ENCODE measurements around the gene DHFR. TPM values are rescaled to one million over a fixed set of nuclear protein-coding genes. Genes with fewer than 3 reads are reported as not detected.

DHFR gene
- total RNA-seq, 1 experiment from 2014 or later: 13.0 TPM

- H3K4me3 Mint-ChIP-seq (ENCODE audit: unreplicated experiment): no peak overlapping the region
- TF ChIP-seq CTCF (IDR thresholded peaks at IDR 0.05; ENCODE audit: unreplicated experiment): no peak
- BruUV-seq (replicated peaks): no TSS peak
- H3K4me1 Mint-ChIP-seq (ENCODE audit: insufficient read depth, unreplicated experiment): no peaks in the 10 kb centered on the region
- no peak for DNase-seq (ENCODE audit: unreplicated experiment)
- no peaks in the 10 kb centered on the region for H3K36me3 Mint-ChIP-seq (ENCODE audit: insufficient read depth, unreplicated experiment)
- no peak overlapping the region for H3K27ac Mint-ChIP-seq (ENCODE audit: low read depth, unreplicated experiment)
- ChIA-PET CTCF (interaction anchor here (0.6 kb wide), 1 partner anchor 103 kb away, joined by 3 read pairs; no protein-coding TSS in a partner anchor), POLR2A (no interaction called here)
- no peaks in the 10 kb centered on the region for H3K27me3 Mint-ChIP-seq (ENCODE audit: insufficient read depth, unreplicated experiment)
- intact Hi-C loops (cut with micrococcal nuclease): no loop called here
- no peaks in the 10 kb centered on the region for H3K9me3 Mint-ChIP-seq (ENCODE audit: unreplicated experiment)
Observed at GRCh38 chr5:80623999-80624398, 30.8 kb downstream of the DHFR start.

GRCh38 chr5:80622756-80623155 lies 32.0 kb downstream of the DHFR start:
- H3K4me1 Mint-ChIP-seq (ENCODE audit: insufficient read depth, unreplicated experiment): no peaks in the 10 kb centered on the region
- CTCF ChIA-PET: interaction anchor here (0.7 kb wide), 1 partner anchor 83 kb away, joined by 3 read pairs; no protein-coding TSS in a partner anchor
- no peaks in the 10 kb centered on the region for H3K36me3 Mint-ChIP-seq (ENCODE audit: insufficient read depth, unreplicated experiment)
- no TSS peak for BruUV-seq (replicated peaks)
- no peak for DNase-seq (ENCODE audit: unreplicated experiment)
- H3K27ac Mint-ChIP-seq (ENCODE audit: low read depth, unreplicated experiment): no peak overlapping the region
- H3K27me3 Mint-ChIP-seq (ENCODE audit: insufficient read depth, unreplicated experiment): no peaks in the 10 kb centered on the region
- no peaks in the 10 kb centered on the region for H3K9me3 Mint-ChIP-seq (ENCODE audit: unreplicated experiment)
- no peak overlapping the region for H3K4me3 Mint-ChIP-seq (ENCODE audit: unreplicated experiment)
- POLR2A ChIA-PET: no interaction called here
- no peak for TF ChIP-seq CTCF (IDR thresholded peaks at IDR 0.05; ENCODE audit: unreplicated experiment)
- intact Hi-C loops (cut with micrococcal nuclease): no loop called here

GRCh38 chr5:80620211-80620610 lies 34.6 kb downstream of the DHFR start:
- no TSS peak for BruUV-seq (replicated peaks)
- no peaks in the 10 kb centered on the region for H3K4me1 Mint-ChIP-seq (ENCODE audit: insufficient read depth, unreplicated experiment)
- no peak for DNase-seq (ENCODE audit: unreplicated experiment)
- intact Hi-C loops (cut with micrococcal nuclease): no loop called here
- H3K36me3 Mint-ChIP-seq (ENCODE audit: insufficient read depth, unreplicated experiment): no peaks in the 10 kb centered on the region
- H3K27ac Mint-ChIP-seq (ENCODE audit: low read depth, unreplicated experiment): no peak overlapping the region
- no peak overlapping the region for H3K4me3 Mint-ChIP-seq (ENCODE audit: unreplicated experiment)
- POLR2A ChIA-PET: no interaction called here
- H3K27me3 Mint-ChIP-seq (ENCODE audit: insufficient read depth, unreplicated experiment): no peaks in the 10 kb centered on the region
- CTCF ChIA-PET: no interaction called here
- no peaks in the 10 kb centered on the region for H3K9me3 Mint-ChIP-seq (ENCODE audit: unreplicated experiment)
- no peak for TF ChIP-seq CTCF (IDR thresholded peaks at IDR 0.05; ENCODE audit: unreplicated experiment)

GRCh38 chr5:80619086-80619485 lies 35.7 kb downstream of the DHFR start:
- Mint-ChIP-seq H3K36me3 (ENCODE audit: insufficient read depth, unreplicated experiment) (no peaks in the 10 kb centered on the region), H3K9me3 (ENCODE audit: unreplicated experiment) (no peaks in the 10 kb centered on the region), H3K4me3 (ENCODE audit: unreplicated experiment) (no peak overlapping the region), H3K4me1 (ENCODE audit: insufficient read depth, unreplicated experiment) (no peaks in the 10 kb centered on the region), H3K27ac (ENCODE audit: low read depth, unreplicated experiment) (no peak overlapping the region), H3K27me3 (ENCODE audit: insufficient read depth, unreplicated experiment) (no peaks in the 10 kb centered on the region)
- no peak for DNase-seq (ENCODE audit: unreplicated experiment)
- ChIA-PET POLR2A (no interaction called here), CTCF (no interaction called here)
- no TSS peak for BruUV-seq (replicated peaks)
- intact Hi-C loops (cut with micrococcal nuclease): no loop called here
- no peak for TF ChIP-seq CTCF (IDR thresholded peaks at IDR 0.05; ENCODE audit: unreplicated experiment)
